NCI-H1436 treated with DMSO at 0.1 percent for 48 hours (cell line): ENCODE data around the gene PLP2.

Experiments used
- DNase-seq: peaks from one replicate; lab custom pipeline; 2025; lab: John Stamatoyannopoulos, UW

PLP2 gene

GRCh38 chrX:49209434-49210251 is 37.9 kb downstream of the PLP2 start:
- DNase-seq: no peak

- DNase-seq: no peak
These were observed 38.7 kb downstream of the PLP2 start for GRCh38 chrX:49210406-49210805.

GRCh38 chrX:49211074-49211473 is 39.4 kb downstream of the PLP2 start:
- DNase-seq: no peak

GRCh38 chrX:49212209-49212608 is 40.5 kb downstream of the PLP2 start:
- no peak for DNase-seq

GRCh38 chrX:49212861-49213260 is 41.2 kb downstream of the PLP2 start:
- DNase-seq: no peak

- DNase-seq: no peak
These were observed 42.7 kb downstream of the PLP2 start for GRCh38 chrX:49214416-49214815.

- DNase-seq: no peak
These were observed 43.4 kb downstream of the PLP2 start for GRCh38 chrX:49214996-49215526.

GRCh38 chrX:49220100-49220499 is 48.4 kb downstream of the PLP2 start:
- DNase-seq: no peak

- no peak for DNase-seq
These were observed 50.2 kb downstream of the PLP2 start for GRCh38 chrX:49221868-49222267.
